GM23338 (cell line): ENCODE measurements around the gene AGPAT3. TPM values are rescaled to one million over a fixed set of nuclear protein-coding genes. Genes with fewer than 3 reads are reported as not detected.

Source experiments
- EZH2 ChIP-seq: fragments of 200-600 bp; sonication (generic); IDR thresholded peaks from one replicate; pipeline ENCODE4 v1.8.0; 2017; ENCODE audit warnings: antibody characterized with exemption, mild to moderate bottlenecking, low read depth; ENCODE audit not compliant: unreplicated experiment
- ZNF331 ChIP-seq: fragments of 250-450 bp; sonication (Bioruptor Pico); IDR thresholded peaks from 2 replicates; pipeline ENCODE4 v1.5.0; 2020; ENCODE audit warnings: low read depth, mild to moderate bottlenecking, moderate library complexity
- ZNF462 ChIP-seq: fragments of 250-450 bp; sonication (Bioruptor Pico); IDR thresholded peaks from 2 replicates; pipeline ENCODE4 v1.5.0; 2020; ENCODE audit warnings: mild to moderate bottlenecking, moderate library complexity
- polyA plus RNA-seq: library from polyadenylated mRNA; unstranded; fragments of >200 nt; fragmentation: Nextera tagmentation; extraction: Ambion mirVana; gene quantifications from 2 replicates; pipeline ENCODE4 v1.2.1, GENCODE V29; 2016
- total RNA-seq: library from RNA; depleted of rRNA; stranded (reverse); fragments of >200 nt; shearing (Covaris generic); gene quantifications from 2 replicates; pipeline ENCODE4 v1.2.3, GENCODE V29; 2014
- TF ChIP-seq, protein P1 (sequence below), 2 experiments: fragments of 200-600 bp in 1 of 2; sonication (generic) in 1 of 2; conservative IDR thresholded peaks; 2 replicates each; pipeline versions ENCODE4 v1.5.1 to v1.6.1; 2016 to 2017; ENCODE audit warnings: antibody characterized with exemption in 2 of 2, low read depth in 2 of 2, mild to moderate bottlenecking in 2 of 2, moderate library complexity in 1 of 2

AGPAT3 gene
- total and polyA plus RNA-seq, 2 experiments from 2014 or later = 2.1 to 6.1 TPM

- no peak for TF ChIP-seq ZNF462 (CRISPR knock-in tag)
- TF ChIP-seq, protein P1, sequence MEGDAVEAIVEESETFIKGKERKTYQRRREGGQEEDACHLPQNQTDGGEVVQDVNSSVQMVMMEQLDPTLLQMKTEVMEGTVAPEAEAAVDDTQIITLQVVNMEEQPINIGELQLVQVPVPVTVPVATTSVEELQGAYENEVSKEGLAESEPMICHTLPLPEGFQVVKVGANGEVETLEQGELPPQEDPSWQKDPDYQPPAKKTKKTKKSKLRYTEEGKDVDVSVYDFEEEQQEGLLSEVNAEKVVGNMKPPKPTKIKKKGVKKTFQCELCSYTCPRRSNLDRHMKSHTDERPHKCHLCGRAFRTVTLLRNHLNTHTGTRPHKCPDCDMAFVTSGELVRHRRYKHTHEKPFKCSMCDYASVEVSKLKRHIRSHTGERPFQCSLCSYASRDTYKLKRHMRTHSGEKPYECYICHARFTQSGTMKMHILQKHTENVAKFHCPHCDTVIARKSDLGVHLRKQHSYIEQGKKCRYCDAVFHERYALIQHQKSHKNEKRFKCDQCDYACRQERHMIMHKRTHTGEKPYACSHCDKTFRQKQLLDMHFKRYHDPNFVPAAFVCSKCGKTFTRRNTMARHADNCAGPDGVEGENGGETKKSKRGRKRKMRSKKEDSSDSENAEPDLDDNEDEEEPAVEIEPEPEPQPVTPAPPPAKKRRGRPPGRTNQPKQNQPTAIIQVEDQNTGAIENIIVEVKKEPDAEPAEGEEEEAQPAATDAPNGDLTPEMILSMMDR (conservative IDR thresholded peaks at IDR 0.05; ENCODE audit: low read depth in 2 of 2) = no peak
- TF ChIP-seq ZNF331 (CRISPR knock-in tag) = no peak
- TF ChIP-seq EZH2 = no peak
Measured at GRCh38 chr21:43958364-43959158, 93.5 kb downstream of the AGPAT3 start (continued).
